ENCODE measurements around the gene HDAC9.

DNA sequence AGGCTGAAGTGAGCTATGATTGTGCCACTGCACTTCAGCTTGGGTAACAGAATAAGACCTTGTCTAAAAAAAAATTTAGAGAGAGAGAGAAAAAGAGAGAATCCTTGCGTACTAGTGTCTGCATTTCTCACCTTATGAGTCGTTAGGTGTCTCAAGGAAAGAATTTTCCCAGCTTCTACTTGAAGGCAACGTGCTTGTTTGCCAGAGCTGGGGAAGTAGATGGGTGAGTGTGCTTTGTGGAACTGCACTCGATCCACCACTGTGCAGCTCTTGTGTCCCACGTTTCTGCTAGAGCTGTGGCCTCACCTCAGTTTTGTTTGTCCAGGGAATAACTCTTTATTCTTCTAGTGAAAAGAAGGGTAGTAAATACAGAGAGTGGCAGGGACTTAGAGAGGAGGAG, 38.9 kb downstream of the HDAC9 start:
- TF ChIP-seq CTCF (IDR thresholded peaks at IDR 0.05; ENCODE audit: poor library complexity) (no peak), EZH2phosphoT487 (IDR thresholded peaks at IDR 0.05; ENCODE audit: low read depth, severe bottlenecking, unreplicated experiment) (no peak), EZH2 (IDR thresholded peaks at IDR 0.05; ENCODE audit: borderline replicate concordance) (no peak)

Data from hepatocyte (in vitro differentiated cells).